ENCODE data around the gene KRTAP10-8.

DNA sequence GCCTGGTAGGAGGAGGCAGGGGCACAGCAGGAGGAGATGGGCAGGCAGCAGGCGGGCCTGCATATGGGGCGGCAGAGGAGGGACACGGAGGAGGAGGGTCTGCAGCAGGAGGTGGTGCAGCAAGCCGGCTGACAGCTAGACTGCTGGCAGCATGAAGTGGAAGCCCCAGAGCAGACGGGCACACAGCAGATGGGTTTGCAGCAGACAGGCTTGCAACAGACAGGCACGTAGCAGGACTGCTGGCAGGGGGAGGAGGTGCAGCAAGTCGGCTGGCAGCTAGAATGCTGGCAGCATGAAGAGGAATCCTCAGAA lies 32.1 kb upstream of the KRTAP10-8 start:
- TF ChIP-seq, protein P1, sequence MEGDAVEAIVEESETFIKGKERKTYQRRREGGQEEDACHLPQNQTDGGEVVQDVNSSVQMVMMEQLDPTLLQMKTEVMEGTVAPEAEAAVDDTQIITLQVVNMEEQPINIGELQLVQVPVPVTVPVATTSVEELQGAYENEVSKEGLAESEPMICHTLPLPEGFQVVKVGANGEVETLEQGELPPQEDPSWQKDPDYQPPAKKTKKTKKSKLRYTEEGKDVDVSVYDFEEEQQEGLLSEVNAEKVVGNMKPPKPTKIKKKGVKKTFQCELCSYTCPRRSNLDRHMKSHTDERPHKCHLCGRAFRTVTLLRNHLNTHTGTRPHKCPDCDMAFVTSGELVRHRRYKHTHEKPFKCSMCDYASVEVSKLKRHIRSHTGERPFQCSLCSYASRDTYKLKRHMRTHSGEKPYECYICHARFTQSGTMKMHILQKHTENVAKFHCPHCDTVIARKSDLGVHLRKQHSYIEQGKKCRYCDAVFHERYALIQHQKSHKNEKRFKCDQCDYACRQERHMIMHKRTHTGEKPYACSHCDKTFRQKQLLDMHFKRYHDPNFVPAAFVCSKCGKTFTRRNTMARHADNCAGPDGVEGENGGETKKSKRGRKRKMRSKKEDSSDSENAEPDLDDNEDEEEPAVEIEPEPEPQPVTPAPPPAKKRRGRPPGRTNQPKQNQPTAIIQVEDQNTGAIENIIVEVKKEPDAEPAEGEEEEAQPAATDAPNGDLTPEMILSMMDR (IDR thresholded peaks at IDR 0.05): no peak
- TF ChIP-seq EZH2phosphoT487 (IDR thresholded peaks at IDR 0.05): no peak
